Measurements from ENCODE around the gene TMIGD2. TPM values are rescaled to one million over a fixed set of nuclear protein-coding genes. Genes with fewer than 3 reads are reported as not detected.

Gene TMIGD2
- total RNA-seq, 6 experiments from 2014 or later, result not detected

DNA sequence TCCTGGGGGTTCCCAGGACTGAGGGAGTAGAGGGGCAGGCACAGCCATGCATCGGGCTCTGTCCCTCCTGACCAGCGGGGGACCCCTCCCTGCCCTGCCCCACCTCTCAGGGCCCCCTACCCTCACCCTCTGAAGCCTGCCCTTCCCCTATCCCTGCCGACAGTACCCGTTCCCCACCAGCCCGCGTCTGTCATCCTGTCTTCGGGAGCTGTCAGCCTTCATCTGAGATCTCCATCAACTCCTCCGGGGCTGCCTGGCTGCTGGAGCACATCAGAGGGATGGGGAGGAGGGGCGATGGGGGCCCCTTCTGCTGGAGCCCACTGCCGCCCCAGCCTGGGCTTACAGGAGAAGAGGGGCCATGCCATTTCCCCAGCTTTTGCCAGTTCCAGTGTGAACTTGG is 29.3 kb downstream of the TMIGD2 start:
- H3K9me3 Mint-ChIP-seq, result no peaks in the 10 kb centered on the region
- no peak for DNase-seq
- H3K27me3 Mint-ChIP-seq (ENCODE audit: insufficient read depth), result peaks cover 6% of the 10 kb centered on the region
- TF ChIP-seq, protein P1, sequence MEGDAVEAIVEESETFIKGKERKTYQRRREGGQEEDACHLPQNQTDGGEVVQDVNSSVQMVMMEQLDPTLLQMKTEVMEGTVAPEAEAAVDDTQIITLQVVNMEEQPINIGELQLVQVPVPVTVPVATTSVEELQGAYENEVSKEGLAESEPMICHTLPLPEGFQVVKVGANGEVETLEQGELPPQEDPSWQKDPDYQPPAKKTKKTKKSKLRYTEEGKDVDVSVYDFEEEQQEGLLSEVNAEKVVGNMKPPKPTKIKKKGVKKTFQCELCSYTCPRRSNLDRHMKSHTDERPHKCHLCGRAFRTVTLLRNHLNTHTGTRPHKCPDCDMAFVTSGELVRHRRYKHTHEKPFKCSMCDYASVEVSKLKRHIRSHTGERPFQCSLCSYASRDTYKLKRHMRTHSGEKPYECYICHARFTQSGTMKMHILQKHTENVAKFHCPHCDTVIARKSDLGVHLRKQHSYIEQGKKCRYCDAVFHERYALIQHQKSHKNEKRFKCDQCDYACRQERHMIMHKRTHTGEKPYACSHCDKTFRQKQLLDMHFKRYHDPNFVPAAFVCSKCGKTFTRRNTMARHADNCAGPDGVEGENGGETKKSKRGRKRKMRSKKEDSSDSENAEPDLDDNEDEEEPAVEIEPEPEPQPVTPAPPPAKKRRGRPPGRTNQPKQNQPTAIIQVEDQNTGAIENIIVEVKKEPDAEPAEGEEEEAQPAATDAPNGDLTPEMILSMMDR (IDR thresholded peaks at IDR 0.05), result no peak
- H3K4me1 Mint-ChIP-seq (ENCODE audit: low read depth), result no peaks in the 10 kb centered on the region
- peaks cover 6% of the 10 kb centered on the region for H3K36me3 Mint-ChIP-seq (ENCODE audit: low read depth)
- H3K4me3 Mint-ChIP-seq, result no peak overlapping the region
- no peak overlapping the region for H3K27ac Mint-ChIP-seq

DNA sequence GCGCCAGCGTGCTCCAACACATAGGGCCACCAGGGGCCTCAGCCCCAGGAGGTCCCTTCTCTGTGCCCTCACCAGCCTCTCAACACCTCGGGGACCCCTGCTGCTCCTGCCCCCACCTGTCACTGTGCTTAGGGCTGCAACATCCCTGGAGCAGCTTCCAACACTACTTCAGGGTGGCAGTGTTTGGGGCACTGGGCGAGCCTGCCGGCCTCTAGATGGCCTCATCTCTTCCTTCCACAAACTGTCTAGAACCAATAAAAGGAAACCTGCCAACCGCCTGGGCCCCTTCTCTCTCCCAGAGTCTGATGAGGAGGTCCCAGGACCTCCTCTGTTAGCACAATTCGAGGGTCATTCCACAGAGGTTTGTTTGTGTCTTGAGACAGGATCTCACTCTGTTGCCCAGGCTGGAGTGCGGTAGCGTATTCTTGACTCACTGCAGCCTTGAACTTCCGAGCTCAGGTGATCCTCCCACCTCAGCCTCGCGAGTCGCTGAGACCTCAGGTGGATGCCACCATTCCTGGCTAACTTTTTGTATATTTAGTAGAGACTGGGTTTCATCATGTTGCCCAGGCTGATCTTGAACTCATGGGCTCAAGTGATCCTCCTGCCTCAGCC is 33.3 kb downstream of the TMIGD2 start:
- no peak overlapping the region for H3K27ac Mint-ChIP-seq
- H3K9me3 Mint-ChIP-seq, result no peaks in the 10 kb centered on the region
- TF ChIP-seq, protein P1 (IDR thresholded peaks at IDR 0.05), result no peak; the same call in 1 of the 2 replicates
- H3K4me1 Mint-ChIP-seq (ENCODE audit: low read depth), result no peaks in the 10 kb centered on the region
- peaks cover 3% of the 10 kb centered on the region; the same call in 1 of the 2 replicates for H3K27me3 Mint-ChIP-seq (ENCODE audit: insufficient read depth)
- no peak overlapping the region for H3K4me3 Mint-ChIP-seq
- DNase-seq, result no peak
- H3K36me3 Mint-ChIP-seq (ENCODE audit: low read depth), result peaks cover 15% of the 10 kb centered on the region

DNA sequence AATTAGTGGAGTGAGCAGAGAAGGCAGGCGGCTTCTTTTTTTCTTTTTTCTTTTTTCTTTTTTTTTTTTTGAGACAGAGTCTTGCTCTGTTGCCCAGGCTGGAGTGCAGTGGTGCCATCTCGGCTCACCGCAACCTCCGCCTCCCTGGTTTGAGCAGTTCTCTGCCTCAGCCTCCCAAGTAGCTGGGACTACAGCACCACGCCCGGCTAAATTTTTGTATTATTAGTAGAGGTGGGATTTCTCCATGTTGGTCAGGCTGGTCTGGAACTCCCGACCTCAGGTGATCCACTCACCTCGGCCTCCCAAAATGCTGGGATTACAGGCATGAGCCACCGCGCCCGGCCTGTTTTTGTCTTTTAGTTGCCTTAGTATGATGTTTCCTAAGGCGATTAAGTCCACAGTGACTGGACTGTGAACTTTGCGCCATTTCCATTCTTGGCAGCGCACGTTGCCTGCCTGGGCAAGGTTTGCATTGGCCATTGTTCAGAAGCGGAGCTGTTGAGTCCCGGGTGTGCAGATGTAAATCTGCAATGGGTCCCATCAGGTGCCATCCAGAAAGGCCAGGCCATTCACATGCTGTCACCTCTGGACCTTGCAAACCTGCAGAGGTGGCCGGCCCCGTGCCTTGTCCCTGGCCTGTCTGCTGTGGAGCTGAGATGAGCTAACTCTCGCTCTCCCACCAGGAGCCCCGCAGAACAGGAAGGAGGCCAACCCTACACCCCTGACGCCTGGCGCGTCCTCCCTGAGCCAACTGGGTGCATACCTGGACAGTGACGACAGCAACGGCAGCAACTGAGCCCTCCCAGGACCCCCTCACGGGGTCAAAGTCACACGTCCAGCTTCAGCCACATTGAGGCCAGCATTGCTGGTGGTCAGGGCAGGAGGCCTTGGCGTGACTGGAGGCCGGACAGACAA is 34.0 kb downstream of the TMIGD2 start:
- TF ChIP-seq, protein P1 (IDR thresholded peaks at IDR 0.05), result peak; percentile 25; the same call in 1 of the 2 replicates
- no peaks in the 10 kb centered on the region for H3K9me3 Mint-ChIP-seq
- H3K4me1 Mint-ChIP-seq (ENCODE audit: low read depth), result no peaks in the 10 kb centered on the region

DNA sequence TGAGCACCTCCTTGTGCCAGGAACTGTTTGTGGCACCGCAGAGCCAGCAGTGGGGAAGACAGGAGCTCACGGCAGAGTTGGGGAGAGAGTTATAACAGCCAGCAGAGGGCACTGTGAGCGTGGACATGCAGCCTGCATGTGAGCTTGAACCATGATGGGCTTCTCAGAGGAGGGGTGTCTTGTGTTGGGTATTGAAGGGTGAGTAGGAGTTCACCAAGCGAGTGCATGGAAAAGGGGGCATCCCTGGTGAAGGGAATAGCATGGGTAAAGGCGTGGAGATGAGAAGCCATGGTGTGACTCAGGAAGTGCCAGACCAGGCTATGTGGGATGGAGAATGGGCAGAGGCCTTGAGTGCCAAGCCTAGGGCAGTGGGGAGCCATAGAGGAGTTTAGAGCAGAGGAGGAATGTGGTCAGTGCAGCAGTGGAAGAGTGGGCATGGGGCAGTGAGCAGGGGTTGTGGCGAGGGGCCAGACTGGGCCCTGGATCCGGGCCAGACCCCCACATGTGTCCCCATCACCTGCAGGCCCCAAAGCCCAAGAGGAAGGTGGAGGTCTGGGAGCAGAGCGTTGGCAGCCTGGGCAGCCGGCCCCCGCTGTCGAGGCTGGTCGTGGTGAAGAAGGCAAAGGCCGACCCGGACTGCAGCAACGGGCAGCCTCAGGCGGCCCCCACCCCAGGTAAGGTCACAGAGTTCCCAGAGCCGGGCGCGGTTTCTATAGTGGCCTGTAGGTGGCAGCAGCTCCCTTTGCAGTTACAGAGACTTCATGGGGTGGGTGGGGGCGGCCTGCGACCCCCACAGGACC is 34.9 kb downstream of the TMIGD2 start:
- peaks cover 15% of the 10 kb centered on the region for H3K36me3 Mint-ChIP-seq (ENCODE audit: low read depth)
- peak; percentile 52 for DNase-seq
- no peak overlapping the region for H3K4me3 Mint-ChIP-seq
- TF ChIP-seq, protein P1 (IDR thresholded peaks at IDR 0.05), result peak; percentile 83
- H3K27me3 Mint-ChIP-seq (ENCODE audit: insufficient read depth), result peaks cover 3% of the 10 kb centered on the region; the same call in 1 of the 2 replicates
- no peaks in the 10 kb centered on the region for H3K9me3 Mint-ChIP-seq
- H3K4me1 Mint-ChIP-seq (ENCODE audit: low read depth), result no peaks in the 10 kb centered on the region
- peak overlapping the region; percentile 32; the same call in 1 of the 2 replicates for H3K27ac Mint-ChIP-seq

More for the DNA sequence above, 34.0 kb downstream of the TMIGD2 start:
- no peak overlapping the region for H3K4me3 Mint-ChIP-seq
- H3K27ac Mint-ChIP-seq, result no peak overlapping the region
- peaks cover 15% of the 10 kb centered on the region for H3K36me3 Mint-ChIP-seq (ENCODE audit: low read depth)
- no peak for DNase-seq
- peaks cover 3% of the 10 kb centered on the region; the same call in 1 of the 2 replicates for H3K27me3 Mint-ChIP-seq (ENCODE audit: insufficient read depth)
